Stimulated activated CD8-positive, alpha-beta memory T cell treated with anti-CD3 and anti-CD28 coated beads, Interleukin-4, amount 100 ng/mL, for 4 hours (primary cell): ENCODE measurements around the gene CELSR2.

Source experiments
- DNase-seq, 2 donors: peaks; one replicate each; pipeline ENCODE4 v3.0.0-alpha.2; 2020; ENCODE audit warnings: low read depth in 2 of 2, low spot score in 1 of 2

Gene CELSR2

GRCh38 chr1:109262231-109263055 lies 13.1 kb downstream of the CELSR2 start:
- no peak for DNase-seq

- DNase-seq, result no peak
These were observed 13.9 kb downstream of the CELSR2 start for GRCh38 chr1:109263234-109263596.

GRCh38 chr1:109263597-109264378 lies 14.4 kb downstream of the CELSR2 start:
- DNase-seq, result peak; percentile 37 to 54

GRCh38 chr1:109264379-109264755 lies 15.0 kb downstream of the CELSR2 start:
- DNase-seq, result no peak

- DNase-seq, result no peak
These were observed 15.7 kb downstream of the CELSR2 start for GRCh38 chr1:109265016-109265415.

- DNase-seq, result no peak
These were observed 16.5 kb downstream of the CELSR2 start for GRCh38 chr1:109265741-109266330.

GRCh38 chr1:109266965-109267364 lies 17.6 kb downstream of the CELSR2 start:
- no peak for DNase-seq

GRCh38 chr1:109267743-109268300 lies 18.5 kb downstream of the CELSR2 start:
- DNase-seq, result no peak

GRCh38 chr1:109268431-109269211 lies 19.3 kb downstream of the CELSR2 start:
- no peak for DNase-seq

- DNase-seq, result no peak
These were observed 20.1 kb downstream of the CELSR2 start for GRCh38 chr1:109269212-109269980.

GRCh38 chr1:109269981-109270622 lies 20.8 kb downstream of the CELSR2 start:
- DNase-seq, result no peak

- DNase-seq, result no peak
These were observed 21.4 kb downstream of the CELSR2 start for GRCh38 chr1:109270623-109271317.

- no peak for DNase-seq
These were observed 22.1 kb downstream of the CELSR2 start for GRCh38 chr1:109271458-109271857.

GRCh38 chr1:109272021-109272799 lies 22.9 kb downstream of the CELSR2 start:
- no peak for DNase-seq

GRCh38 chr1:109272831-109273547 lies 23.6 kb downstream of the CELSR2 start:
- DNase-seq, result no peak

- DNase-seq, result no peak
These were observed 24.4 kb downstream of the CELSR2 start for GRCh38 chr1:109273570-109274288.
